GM18505 (cell line): Measurements from ENCODE around the gene AOC2.
"Not testable (repeated sequence)": the region's sequence is repeated elsewhere in the genome, so short reads cannot be mapped to it uniquely, and the experiment has no call there.

ENCODE experiments used
- ATAC-seq: cut with Tn5 transposase; IDR thresholded peaks from one replicate; pipeline ENCODE4 v1.9.1; 2021; ENCODE audit not compliant: unreplicated experiment
- POLR2A ChIP-seq: IDR thresholded peaks from 4 replicates; pipeline ENCODE4 v1.6.1; 2011; ENCODE audit warnings: borderline replicate concordance; ENCODE audit not compliant: insufficient read depth, insufficient read length; ENCODE audit errors: extremely low read depth

Gene AOC2

GRCh38 chr17:42852351-42852750, 8.0 kb downstream of the AOC2 start:
- TF ChIP-seq POLR2A: no peak
- ATAC-seq: no peak

GRCh38 chr17:42853004-42853403, 8.6 kb downstream of the AOC2 start:
- no peak for ATAC-seq
- no peak for TF ChIP-seq POLR2A

GRCh38 chr17:42853597-42853967, 9.2 kb downstream of the AOC2 start:
- ATAC-seq: no peak
- no peak for TF ChIP-seq POLR2A

- no peak for TF ChIP-seq POLR2A
- ATAC-seq: no peak
Measured at GRCh38 chr17:42853968-42854790, 9.8 kb downstream of the AOC2 start.

GRCh38 chr17:42855048-42855596, 10.7 kb downstream of the AOC2 start:
- ATAC-seq: no peak
- no peak for TF ChIP-seq POLR2A

GRCh38 chr17:42856093-42856492, 11.7 kb downstream of the AOC2 start:
- not testable (repeated sequence) for ATAC-seq

GRCh38 chr17:42856516-42856915, 12.1 kb downstream of the AOC2 start:
- not testable (repeated sequence) for ATAC-seq

- no peak for ATAC-seq
- TF ChIP-seq POLR2A: no peak
Measured at GRCh38 chr17:42857389-42857788, 13.0 kb downstream of the AOC2 start.

- no peak for ATAC-seq
- no peak for TF ChIP-seq POLR2A
Measured at GRCh38 chr17:42865638-42866094, 21.3 kb downstream of the AOC2 start.

- no peak for ATAC-seq
Measured at GRCh38 chr17:42866216-42866615, 21.8 kb downstream of the AOC2 start.

GRCh38 chr17:42866631-42867575, 22.5 kb downstream of the AOC2 start:
- ATAC-seq: no peak
- TF ChIP-seq POLR2A: no peak

More at GRCh38 chr17:42866216-42866615, 21.8 kb downstream of the AOC2 start:
- no peak for TF ChIP-seq POLR2A

GRCh38 chr17:42867694-42868261, 23.4 kb downstream of the AOC2 start:
- ATAC-seq: not testable (repeated sequence)

- no peak for ATAC-seq
- TF ChIP-seq POLR2A: no peak
Measured at GRCh38 chr17:42868338-42868737, 24.0 kb downstream of the AOC2 start.

GRCh38 chr17:42871647-42872046, 27.3 kb downstream of the AOC2 start:
- no peak for TF ChIP-seq POLR2A
- no peak for ATAC-seq
